ENCODE results near the gene OR2T29.
"Not testable (repeated sequence)": the region's sequence is repeated elsewhere in the genome, so short reads cannot be mapped to it uniquely, and the experiment has no call there.

OR2T29 gene, protein sequence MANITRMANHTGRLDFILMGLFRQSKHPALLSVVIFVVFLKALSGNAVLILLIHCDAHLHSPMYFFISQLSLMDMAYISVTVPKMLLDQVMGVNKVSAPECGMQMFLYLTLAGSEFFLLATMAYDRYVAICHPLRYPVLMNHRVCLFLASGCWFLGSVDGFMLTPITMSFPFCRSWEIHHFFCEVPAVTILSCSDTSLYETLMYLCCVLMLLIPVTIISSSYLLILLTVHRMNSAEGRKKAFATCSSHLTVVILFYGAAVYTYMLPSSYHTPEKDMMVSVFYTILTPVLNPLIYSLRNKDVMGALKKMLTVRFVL

DNA sequence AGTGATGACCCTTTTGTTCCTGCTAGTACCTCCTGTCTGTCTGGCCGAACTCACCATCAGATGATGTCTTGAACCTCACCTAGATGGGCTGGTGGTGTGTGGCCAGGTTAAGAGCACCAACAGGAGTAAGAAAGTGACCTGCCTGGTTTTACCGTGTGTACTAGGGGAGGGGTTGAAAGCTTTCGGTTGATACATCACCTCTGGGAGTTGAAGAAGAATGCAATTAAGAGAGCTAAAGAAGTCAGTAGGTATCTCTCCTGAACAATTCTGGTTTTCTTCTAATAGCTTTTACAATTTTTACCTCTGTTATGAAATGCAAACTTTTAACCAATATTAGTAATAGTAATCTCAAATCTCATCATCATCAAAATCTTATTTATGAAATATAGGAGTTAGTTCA lies at the start of gene OR2T29:
TSS of gene OR2T29 (minus strand) at position 101 of the 400 bp plus-strand sequence. CDS start 3,281 bp downstream, outside the sequence.
- not testable (repeated sequence) for DNase-seq

DNA sequence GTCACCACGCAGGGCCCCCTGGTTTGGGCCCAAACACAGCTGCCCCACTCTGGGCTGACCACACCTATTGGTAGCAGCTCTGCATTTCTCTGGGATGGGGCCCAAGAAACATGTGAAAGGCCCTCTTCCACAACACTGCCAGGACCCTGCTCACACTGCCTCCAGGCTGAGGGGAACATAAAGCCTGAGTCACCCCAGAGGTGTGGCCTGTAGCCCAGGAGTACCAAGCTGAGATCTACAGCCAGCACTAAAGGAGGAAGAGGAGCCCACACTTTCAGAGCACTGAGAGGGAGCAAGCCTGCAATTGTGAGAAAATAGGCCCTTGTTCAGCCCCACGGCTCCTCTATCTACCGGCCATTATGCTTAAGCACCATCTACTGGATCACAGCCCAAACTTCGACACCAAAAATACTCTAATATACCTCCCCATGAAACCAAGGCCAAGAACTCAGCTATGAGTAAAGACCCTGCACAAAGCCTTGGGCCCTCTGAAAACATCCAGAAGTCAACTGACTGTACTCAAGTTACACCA lies 49.4 kb upstream of the OR2T29 start:
- no peak for DNase-seq

DNA sequence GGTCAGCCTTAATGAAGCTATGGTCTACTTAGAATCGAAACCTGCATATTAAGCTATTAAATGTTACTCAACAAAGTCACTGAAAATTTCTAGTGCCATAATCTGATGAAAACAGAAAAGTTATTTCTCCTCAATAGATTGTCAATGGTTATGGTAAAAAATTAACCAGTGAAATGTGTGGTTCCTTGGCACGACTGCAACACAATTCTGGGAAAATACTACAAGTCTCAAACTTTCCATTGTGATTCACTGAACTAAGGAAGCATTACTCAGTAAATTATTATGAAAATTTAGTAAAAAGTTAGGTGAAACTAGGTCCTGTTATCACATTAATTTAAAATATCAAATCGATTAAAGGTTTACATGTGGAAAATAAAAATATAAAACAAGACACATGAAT lies 47.7 kb upstream of the OR2T29 start:
- no peak for DNase-seq

DNA sequence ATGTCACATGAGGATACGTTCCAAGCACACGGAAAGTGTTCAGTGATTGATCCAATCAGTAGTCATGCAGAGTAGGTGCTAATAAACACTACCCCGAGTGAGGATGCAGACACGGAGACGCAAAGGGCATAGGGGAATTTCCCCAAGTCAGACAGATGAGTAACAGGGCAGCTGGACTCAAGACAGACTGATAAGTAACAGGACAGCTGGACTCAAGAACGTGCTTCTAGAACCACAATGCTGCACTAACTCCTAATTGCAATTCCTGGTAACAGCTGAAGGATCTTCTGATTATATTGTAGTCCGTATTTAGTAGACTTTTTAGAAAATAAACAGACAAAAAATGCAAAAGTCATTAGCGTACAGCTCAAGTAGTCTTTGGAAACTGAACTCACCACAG lies 36.8 kb upstream of the OR2T29 start:
- no peak for DNase-seq

DNA sequence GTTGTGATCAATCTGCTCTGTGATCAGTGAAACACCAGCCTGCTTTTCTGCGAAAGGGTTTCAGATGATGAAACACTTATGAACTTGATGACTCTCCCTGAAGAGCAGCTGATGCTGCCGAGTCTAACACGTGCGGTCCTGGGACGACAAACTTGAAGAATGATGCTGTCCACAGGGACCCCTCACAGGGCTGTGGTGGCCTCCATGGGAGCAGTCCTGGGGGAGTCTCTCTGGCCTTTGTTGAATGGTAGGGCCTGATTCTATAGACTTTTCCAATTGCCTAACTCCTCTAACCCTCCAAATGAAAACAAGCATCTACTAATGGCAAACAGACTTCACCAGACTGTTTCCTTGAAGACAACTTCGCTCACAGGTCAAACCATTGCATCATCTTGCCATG lies 35.0 kb upstream of the OR2T29 start, which contains the start of gene OR2T10:
TSS of gene OR2T10 (minus strand) at position 112 of the 400 bp plus-strand sequence. CDS start 3,932 bp downstream, outside the sequence.
- no peak for DNase-seq

DNA sequence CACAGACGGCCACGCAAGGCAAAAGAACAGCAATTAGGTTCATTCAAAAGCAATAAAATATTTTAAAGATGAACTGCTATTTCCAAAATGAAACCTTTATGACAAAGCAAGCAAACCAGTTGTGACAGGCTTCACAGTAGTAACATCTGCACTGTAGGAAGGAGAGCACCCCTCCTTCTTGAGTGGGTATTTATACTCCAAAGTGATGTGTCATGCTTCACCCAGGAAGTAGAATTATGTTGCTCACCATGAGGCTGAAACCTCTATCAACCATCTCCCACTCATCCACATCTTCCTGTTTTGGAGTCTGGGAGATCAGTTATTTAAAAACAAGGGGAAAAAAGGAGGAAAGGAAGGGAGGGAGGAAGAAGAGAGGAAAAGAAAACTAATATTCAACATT lies 34.0 kb upstream of the OR2T29 start:
- DNase-seq, result no peak

DNA sequence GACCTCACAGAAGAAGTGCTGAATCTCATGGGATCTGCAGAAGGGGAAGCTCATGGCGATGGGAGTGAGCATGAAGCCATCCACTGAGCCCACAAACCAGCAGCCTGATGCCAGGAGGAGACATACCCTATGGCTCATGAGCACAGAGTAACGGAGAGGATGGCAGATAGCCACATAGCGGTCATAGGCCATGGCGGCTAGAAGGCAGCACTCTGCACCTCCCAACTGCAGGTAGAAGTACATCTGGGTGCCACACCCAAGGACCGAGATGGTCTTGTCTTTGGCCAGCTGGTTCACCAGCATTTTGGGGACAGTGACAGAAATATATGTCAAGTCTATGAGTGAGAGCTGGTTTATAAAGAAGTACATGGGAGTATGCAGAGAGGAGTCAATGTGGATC lies 30.7 kb upstream of the OR2T29 start:
- no peak for DNase-seq

DNA sequence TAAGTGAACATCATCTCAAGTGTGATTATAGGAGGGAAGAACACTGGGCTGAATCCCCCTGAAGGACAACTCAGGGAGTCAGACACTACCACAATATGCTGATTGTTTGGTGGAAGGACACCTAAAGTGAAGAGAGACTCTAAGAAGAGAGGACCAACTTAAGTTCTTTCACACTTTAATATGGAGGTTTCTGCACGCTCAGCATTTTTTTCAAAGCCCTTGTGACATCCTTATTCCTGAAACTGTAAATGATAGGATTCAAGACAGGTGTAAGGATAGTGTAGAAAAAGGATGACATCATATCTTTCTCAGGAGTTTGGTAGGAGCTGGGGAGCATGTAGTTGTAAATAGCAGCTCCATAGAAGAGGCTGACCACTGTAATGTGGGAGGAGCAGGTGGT lies 30.1 kb upstream of the OR2T29 start:
- DNase-seq, result no peak

DNA sequence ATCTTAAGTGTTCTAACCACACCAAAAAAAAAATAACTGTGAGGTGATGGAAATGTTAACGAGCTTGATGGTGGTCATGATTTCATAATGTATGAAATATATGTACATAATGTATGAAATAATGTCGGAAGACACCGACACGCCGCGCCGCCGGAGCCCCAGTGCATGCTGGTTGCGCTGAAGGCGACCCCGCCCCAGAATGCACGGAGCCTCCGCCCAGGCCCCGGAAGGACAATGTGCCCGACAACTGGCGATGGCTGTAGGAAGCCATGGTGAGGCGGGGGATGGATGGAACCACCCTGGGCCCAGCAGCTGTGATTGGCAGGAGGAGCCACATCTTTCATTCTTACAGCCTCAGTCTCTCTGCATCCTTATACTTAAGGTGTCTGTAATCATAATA lies 27.5 kb upstream of the OR2T29 start:
- no peak for DNase-seq

DNA sequence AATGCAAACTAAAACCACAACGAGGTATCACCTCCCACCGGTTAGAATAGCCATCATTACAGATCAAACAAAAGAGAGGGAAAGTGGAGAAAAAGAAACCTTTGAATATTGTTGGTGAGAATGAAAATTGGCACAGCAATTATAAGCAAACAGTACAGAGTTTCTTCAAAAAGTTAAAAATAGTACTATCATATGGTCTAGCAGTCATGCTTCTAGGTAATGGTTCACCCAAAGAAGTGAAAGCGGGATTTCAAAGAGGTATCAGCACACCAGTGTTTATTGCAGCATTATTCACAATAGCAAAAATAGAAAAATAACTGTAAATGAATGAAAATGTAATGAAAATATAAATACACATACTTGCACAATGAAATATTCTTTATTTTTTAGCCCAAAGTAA lies 26.8 kb upstream of the OR2T29 start:
- DNase-seq, result no peak

DNA sequence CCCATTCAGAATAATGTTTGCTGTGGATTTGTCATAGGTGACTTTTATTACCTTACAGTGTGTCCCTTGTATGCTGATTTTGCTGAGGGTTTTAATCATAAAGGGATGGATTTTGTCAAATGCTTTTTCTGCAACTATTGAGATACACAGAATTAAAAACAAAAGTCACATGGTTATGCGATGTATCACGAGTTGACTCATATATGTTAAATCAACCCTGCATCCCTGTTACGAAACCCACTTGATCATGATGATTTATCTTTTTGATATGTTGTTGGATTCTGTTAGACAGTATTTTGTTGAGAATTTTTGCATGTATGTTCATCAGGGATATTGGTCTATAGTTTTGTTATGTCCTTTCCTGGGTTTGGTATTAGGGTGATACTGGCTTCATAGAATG lies 22.7 kb upstream of the OR2T29 start:
- no peak for DNase-seq

DNA sequence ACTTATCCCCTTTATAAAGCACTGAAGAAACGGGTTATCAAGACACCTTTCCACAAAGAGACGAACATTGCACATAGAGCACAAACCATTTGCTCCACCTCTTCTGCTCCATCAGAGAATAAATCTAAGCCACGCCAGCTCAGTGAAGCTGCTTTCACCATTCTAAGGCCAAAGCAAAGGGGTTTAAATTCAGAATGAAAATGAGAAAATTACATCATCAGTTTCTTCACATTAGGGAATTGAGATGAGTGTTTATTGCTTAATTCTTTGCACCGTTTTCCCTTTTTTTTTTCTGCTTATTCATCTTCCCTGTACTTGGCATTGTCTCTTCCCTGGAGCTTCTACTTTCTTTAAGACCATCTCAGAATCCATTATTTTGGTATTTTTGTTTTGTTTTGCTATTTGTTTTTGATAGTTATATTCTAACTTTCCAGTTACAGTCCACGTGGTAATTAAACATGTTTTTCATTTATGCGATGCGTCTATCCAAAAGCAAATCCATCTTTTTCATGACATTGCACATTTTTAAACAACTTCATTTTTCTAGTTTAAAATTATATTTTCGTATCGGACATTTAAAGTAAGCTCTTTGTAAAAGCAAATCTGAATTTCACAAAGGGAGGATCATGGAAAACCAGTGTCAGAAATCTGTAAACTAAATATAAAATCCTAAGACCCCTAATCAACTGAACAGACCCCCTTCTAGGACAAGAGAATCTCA lies 13.8 kb upstream of the OR2T29 start:
- DNase-seq, result no peak

DNA sequence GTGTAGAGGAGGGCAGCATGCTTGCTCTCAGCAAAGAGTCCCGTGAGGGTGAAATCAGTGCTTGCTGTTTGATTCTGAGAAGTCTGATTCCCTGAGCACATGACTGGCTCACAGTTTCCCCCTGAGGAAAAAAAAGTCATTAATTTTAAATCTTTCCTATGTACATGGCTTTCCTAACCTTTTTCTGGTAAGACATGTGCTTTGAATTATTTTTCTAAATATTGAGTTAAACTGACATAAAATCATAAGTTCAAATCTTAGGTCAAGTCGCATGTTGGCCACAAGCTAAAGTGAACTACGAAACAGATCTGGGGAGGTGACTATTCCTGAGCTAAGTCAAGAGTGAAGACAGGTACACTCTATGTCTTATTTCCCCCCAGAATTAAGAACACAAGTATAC lies 12.1 kb upstream of the OR2T29 start, which contains the start of gene OR2T34:
TSS of gene OR2T34 (minus strand) at position 101 of the 400 bp plus-strand sequence. CDS start at position 101, 0 bp downstream.
- not testable (repeated sequence) for DNase-seq

DNA sequence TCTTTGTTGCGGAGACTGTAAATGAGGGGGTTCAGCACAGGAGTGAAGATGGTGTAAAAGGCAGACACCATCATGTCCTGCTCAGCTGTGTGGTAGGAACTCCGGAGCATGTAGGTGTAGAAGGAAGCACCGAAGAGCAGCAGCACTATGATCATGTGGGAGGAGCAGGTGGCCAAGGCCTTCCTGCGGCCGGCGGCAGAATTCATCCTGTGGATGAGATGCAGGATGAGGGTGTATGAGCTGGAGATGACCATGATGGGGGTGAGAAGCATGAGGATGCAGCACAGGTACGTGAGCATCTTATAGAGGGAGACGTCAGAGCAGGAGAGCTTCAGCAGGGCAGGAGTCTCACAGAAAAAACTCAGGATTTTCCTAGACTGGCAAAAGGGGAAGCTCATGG lies 11.3 kb upstream of the OR2T29 start:
- not testable (repeated sequence) for DNase-seq

DNA sequence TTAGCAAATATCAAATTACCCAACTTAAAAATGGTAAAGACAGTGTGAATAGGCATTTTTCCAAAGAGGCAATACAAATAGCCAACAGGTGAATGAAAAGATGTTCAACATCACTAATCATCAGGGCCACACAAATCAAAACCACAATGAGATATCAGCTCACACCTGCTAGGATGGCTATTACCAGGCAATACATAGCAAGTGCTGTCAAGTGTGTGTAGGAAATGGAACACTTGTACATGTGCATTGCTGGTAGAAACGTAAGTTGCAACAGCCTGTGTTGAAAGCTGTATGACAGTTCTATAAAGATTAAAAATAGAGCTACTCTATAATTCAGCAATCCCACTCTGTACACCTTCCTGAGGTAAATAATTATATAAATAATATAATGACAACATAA lies 9.5 kb upstream of the OR2T29 start:
- not testable (repeated sequence) for DNase-seq

DNA sequence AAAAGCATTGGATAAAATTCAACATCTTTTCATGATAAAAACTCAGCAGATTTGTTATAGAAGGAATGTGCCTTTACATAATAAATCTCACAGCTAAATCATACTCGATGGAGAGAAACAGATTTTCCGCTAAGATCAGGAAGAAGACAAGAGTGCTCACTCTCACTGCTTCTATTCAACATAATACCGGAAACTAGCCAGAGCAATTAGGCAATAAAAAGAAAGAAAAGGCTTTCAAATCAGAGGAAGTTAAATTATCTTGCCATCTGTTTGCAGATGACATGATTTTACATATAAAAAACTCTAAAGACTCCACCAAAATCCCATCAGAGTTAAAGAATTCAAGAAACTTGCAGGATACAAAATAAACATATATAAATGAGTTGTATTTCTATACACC lies 8.2 kb upstream of the OR2T29 start:
- not testable (repeated sequence) for DNase-seq

DNA sequence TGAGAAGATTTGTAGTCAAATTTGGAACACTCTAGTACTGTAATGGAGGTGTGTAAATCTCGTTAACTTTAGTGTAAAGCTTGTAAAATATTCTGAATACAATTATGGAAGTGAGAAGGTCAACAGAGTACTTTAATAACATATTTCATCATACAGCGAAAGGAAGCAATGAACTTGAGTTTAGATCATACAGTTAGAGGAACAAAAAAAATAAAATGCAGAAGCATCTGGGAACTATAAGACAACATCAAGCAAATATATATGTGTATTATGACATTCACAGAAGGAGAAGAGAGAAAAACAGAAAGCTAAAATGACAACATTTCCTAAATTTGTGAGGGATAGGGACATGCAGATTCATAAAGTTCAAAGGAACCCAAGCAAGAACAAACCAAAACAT lies 6.5 kb upstream of the OR2T29 start:
- DNase-seq, result not testable (repeated sequence)

DNA sequence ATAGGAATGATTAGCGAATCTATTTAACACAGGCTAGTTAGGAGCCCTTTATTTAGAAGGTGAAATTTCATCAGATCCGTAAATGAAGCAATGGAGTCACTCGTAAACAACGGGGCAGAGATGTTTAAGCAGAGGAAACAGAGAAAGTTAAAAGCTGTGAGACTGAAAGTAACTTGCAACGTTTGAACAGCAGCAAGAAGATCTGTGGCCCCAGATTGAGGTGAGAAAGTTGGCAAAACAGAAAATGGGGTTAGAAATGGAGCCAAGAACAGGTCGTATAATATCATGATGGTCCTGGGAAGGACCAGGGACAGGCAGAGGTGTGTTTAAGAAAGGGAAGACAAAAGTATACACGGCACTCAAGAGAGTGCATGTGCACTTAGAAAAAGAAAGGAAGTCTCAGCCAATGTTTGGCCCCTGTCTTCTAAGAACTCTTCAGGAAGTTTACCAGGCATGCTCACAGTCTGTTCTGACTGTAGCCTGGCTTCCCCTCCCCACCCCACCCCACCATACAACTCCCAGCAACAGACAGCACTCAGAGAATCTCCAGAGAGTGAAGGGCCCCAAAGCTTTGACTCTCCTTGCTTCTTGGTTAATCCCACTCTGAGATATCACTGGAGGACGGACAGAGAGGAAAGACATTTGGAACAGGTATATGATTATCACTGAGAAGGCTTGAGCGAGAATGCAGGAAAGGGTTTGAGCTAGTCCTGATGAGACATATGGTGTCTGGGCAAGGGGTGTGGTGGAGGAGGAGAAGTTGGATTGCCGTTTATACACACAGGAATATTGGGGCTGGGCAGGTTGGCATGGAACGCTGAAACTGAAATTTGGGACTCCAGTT lies 3.2 kb upstream of the OR2T29 start:
- not testable (repeated sequence) for DNase-seq

DNA sequence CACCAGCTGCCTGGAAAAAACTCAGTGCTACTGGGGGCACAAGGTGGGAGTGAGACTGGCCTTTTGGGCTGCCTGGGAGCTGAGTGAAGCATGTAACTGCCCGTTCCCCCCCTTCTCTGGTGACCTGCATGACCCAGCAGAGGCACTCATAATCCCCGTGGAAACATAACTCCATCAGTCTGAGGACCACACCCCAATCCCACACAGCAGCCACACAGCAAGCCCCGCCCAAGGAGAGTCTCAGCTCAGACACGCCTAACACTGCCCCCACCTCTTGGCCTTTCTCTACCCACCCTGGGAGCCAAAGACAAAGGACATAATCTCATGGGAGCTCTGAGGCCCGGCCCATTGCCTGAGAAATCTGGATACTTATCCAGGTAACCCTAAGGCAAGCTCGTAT lies 11.5 kb downstream of the OR2T29 start:
- DNase-seq, result not testable (repeated sequence)

DNA sequence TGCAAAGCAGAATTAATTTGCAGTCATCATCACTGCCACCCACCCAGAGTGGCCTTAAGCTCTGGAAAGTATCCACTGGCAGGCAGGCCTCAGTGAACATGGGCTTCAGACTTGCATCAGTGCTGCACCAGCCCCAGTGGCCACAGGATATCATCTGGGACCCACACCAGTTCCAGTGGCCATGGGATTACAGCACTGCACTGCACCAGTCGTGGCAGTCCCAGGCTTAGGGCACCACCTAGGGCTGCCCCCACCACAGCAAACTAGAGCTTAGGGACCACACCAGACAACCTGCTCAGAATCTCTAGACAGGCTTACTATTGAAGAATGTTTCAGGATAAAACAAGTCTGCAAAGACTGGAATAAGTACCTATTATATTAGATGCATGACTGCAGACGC lies 15.2 kb downstream of the OR2T29 start:
- not testable (repeated sequence) for DNase-seq

DNA sequence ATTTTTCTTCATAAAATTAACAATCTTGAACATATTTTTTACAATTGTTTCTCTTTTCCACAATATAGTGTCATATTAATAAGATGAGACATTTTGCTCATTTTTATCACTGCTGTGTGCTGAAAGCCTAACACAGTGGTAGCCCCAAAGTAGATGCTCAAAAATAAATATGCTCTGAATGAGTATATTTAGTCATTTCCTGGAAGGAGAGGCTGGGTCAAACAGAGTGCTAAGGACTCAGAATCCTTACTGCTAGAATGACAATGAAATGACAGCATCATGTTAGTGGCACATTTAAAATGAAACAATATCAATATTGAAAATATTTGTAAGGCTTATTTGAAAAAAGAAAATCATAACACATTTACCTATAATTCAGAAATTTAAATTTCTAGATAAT lies 25.1 kb downstream of the OR2T29 start:
- not testable (repeated sequence) for DNase-seq

DNA sequence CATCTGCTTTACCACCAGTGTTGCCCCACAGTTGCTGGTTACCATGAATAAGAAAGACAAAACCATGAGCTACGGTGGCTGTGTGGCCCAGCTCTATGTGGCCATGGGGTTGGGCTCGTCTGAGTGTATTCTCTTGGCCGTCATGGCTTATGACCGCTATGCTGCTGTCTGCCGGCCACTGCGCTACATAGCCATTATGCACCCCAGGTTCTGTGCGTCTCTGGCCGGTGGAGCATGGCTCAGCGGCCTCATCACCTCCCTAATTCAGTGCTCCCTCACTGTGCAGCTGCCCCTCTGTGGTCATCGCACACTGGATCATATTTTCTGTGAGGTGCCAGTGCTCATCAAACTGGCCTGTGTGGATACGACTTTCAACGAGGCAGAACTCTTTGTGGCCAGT lies 40.7 kb downstream of the OR2T29 start:
- no peak for DNase-seq

DNA sequence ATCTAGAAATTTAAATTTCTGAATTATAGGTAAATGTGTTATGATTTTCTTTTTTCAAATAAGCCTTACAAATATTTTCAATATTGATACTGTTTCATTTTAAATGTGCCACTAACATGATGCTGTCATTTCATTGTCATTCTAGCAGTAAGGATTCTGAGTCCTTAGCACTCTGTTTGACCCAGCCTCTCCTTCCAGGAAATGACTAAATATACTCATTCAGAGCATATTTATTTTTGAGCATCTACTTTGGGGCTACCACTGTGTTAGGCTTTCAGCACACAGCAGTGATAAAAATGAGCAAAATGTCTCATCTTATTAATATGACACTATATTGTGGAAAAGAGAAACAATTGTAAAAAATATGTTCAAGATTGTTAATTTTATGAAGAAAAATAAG lies 52.4 kb downstream of the OR2T29 start:
- DNase-seq, result not testable (repeated sequence)

Data from kidney glomerular epithelial cell (primary cell).